Fibroblast of lung (primary cell): Measurements from ENCODE around the gene ATXN1. TPM values are rescaled to one million over a fixed set of nuclear protein-coding genes. Genes with fewer than 3 reads are reported as not detected.
"Not testable (repeated sequence)": the region's sequence is repeated elsewhere in the genome, so short reads cannot be mapped to it uniquely, and the experiment has no call there.

Experiments used
- DNase-seq, 2 donors: peaks; one replicate each; pipeline versions ENCODE4 v3.0.0 to v3.0.0-alpha.2; 2010; ENCODE audit warnings: low read depth in 2 of 2
- H2AFZ ChIP-seq: 2 replicates; pipeline ENCODE4 v1.5.1; 2012; ENCODE audit warnings: low read length, control low read depth, inconsistent platforms
- H3K27ac ChIP-seq: 2 replicates; pipeline ENCODE4 v1.5.1; 2011; ENCODE audit warnings: low read length, control low read depth; ENCODE audit not compliant: insufficient read depth
- H3K27me3 ChIP-seq: 2 replicates; pipeline ENCODE4 v1.5.1; 2011; ENCODE audit warnings: mild to moderate bottlenecking, low read length; ENCODE audit not compliant: control insufficient read depth, insufficient read depth
- H3K36me3 ChIP-seq: 2 replicates; pipeline ENCODE4 v1.5.1; 2011; ENCODE audit warnings: low read length; ENCODE audit not compliant: control insufficient read depth, insufficient read depth
- H3K4me1 ChIP-seq: 2 replicates; pipeline ENCODE4 v1.5.1; 2011; ENCODE audit warnings: low read length; ENCODE audit not compliant: control insufficient read depth, insufficient read depth; ENCODE audit errors: extremely low read depth
- H3K4me2 ChIP-seq: 2 replicates; pipeline ENCODE4 v1.5.1; 2011; ENCODE audit warnings: low read length, control low read depth; ENCODE audit not compliant: insufficient read depth; ENCODE audit errors: extremely low read depth
- H3K4me3 ChIP-seq, 4 experiments: fragments of 200-600 bp in 1 of 4; sonication (generic) in 1 of 4; replicated peaks in 1 of 4; 2 replicates each; pipeline ENCODE4 v1.5.1; 2011 to 2016; ENCODE audit warnings: low read length in 4 of 4, low read depth in 3 of 4, mild to moderate bottlenecking in 3 of 4, control low read depth in 2 of 4, inconsistent platforms in 1 of 4, mixed read lengths in 1 of 4; ENCODE audit not compliant: insufficient read depth in 1 of 4; ENCODE audit errors: control extremely low read depth in 1 of 4
- H3K79me2 ChIP-seq: 2 replicates; pipeline ENCODE4 v1.5.1; 2012; ENCODE audit warnings: mild to moderate bottlenecking, low read length, inconsistent platforms; ENCODE audit not compliant: control insufficient read depth, insufficient read depth
- H3K9ac ChIP-seq: 2 replicates; pipeline ENCODE4 v1.5.1; 2011; ENCODE audit warnings: mild to moderate bottlenecking, low read length, control low read depth; ENCODE audit not compliant: insufficient read depth
- H3K9me3 ChIP-seq: 2 replicates; pipeline ENCODE4 v1.5.1; 2012; ENCODE audit warnings: low read depth, low read length; ENCODE audit not compliant: control insufficient read depth, insufficient read depth
- H4K20me1 ChIP-seq: 2 replicates; pipeline ENCODE4 v1.5.1; 2011; ENCODE audit warnings: low read length; ENCODE audit not compliant: control insufficient read depth, insufficient read depth; ENCODE audit errors: extremely low read depth
- EZH2 ChIP-seq: IDR thresholded peaks from 2 replicates; pipeline ENCODE4 v1.5.1; 2012; ENCODE audit warnings: low read length, control low read depth, mild to moderate bottlenecking; ENCODE audit errors: missing control alignments
- polyA plus RNA-seq, 2 donors: library from polyadenylated mRNA; depleted of rRNA in 1 of 2; stranded (reverse) in 1 of 2; unstranded in 1 of 2; fragments of >200 nt; gene quantifications; 2 replicates each; pipeline ENCODE4 v1.2.1, GENCODE V29; 2011 to 2012; ENCODE audit warnings: missing spikeins in 1 of 2
- total RNA-seq: library from RNA; depleted of rRNA; stranded (reverse); fragments of >200 nt; gene quantifications from 2 replicates; pipeline ENCODE4 v1.2.1, GENCODE V29; 2014
- TF ChIP-seq, protein P1 (sequence below), 2 donors: IDR thresholded peaks in 1 of 2; conservative IDR thresholded peaks in 1 of 2; 1 replicate in 1 of 2; 2 replicates in 1 of 2; pipeline ENCODE4 v1.5.1; 2011 to 2012; ENCODE audit warnings: low read length in 2 of 2, control low read depth in 1 of 2, inconsistent platforms in 1 of 2, low read depth in 1 of 2, mild to moderate bottlenecking in 1 of 2

Gene ATXN1
- total and polyA plus RNA-seq, 2 donors (not counting 1 experiment from before 2014, with no cell fraction given): 15.8 to 40.5 TPM

DNA sequence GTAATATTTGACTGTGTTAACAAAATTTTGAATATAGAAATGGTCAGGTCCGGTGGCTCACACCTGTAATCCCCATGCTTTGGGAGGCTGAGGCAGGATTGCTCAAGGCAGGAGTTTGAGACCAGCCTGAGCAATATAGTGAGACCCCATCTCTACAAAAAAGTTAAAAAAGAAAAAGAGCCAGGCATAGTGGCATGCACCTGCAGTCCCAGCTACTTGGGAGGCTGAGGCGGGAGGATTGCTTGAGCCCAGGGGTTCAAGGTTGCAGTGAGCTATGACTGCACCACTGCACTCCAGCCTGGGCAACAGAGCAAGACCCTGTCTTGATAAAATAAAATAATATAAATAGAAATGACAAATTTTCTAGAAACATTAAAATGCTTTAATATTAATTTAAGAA is 147.8 kb downstream of the ATXN1 start:
- DNase-seq: not testable (repeated sequence)

DNA sequence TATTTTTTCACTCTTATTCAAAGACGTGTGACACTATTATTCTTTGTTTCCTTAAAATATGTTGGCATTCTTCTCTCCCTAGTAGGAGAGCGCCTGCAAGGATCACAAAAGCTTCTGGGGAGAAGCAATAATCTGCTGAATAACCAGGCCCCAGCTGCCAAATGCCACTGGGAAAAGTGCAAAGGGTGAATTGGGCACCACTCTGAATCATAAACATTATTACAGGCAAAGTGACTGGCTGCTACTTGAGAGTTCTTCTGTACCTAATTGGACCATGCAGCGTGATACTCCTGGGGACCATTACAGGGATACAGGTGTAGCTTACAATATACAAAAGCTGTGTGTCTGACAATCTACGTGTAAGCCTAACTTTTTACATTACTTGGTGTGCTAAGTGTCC is 152.8 kb downstream of the ATXN1 start:
- H3K27ac ChIP-seq: no peak overlapping the region
- no peaks in the 10 kb centered on the region for H3K4me1 ChIP-seq
- H3K36me3 ChIP-seq: no peaks in the 10 kb centered on the region
- no peak overlapping the region for H3K4me3 ChIP-seq
- H3K79me2 ChIP-seq: no peaks in the 10 kb centered on the region
- no peaks in the 10 kb centered on the region for H4K20me1 ChIP-seq
- no peak overlapping the region for H3K4me2 ChIP-seq
- H2AFZ ChIP-seq: no peak overlapping the region
- H3K9me3 ChIP-seq: no peaks in the 10 kb centered on the region
- no peak overlapping the region for H3K9ac ChIP-seq
- no peaks in the 10 kb centered on the region for H3K27me3 ChIP-seq
- no peak for TF ChIP-seq EZH2
- TF ChIP-seq, protein P1, sequence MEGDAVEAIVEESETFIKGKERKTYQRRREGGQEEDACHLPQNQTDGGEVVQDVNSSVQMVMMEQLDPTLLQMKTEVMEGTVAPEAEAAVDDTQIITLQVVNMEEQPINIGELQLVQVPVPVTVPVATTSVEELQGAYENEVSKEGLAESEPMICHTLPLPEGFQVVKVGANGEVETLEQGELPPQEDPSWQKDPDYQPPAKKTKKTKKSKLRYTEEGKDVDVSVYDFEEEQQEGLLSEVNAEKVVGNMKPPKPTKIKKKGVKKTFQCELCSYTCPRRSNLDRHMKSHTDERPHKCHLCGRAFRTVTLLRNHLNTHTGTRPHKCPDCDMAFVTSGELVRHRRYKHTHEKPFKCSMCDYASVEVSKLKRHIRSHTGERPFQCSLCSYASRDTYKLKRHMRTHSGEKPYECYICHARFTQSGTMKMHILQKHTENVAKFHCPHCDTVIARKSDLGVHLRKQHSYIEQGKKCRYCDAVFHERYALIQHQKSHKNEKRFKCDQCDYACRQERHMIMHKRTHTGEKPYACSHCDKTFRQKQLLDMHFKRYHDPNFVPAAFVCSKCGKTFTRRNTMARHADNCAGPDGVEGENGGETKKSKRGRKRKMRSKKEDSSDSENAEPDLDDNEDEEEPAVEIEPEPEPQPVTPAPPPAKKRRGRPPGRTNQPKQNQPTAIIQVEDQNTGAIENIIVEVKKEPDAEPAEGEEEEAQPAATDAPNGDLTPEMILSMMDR (conservative IDR thresholded peaks at IDR 0.05 in 1 of 2, IDR thresholded peaks at IDR 0.05 in 1 of 2; ENCODE audit: low read depth in 1 of 2, low read length in 2 of 2): no peak
- DNase-seq: no peak

More for the DNA sequence above, 147.8 kb downstream of the ATXN1 start:
- H3K9ac ChIP-seq, H3K79me2 ChIP-seq, H3K9me3 ChIP-seq, H2AFZ ChIP-seq, H3K36me3 ChIP-seq, H4K20me1 ChIP-seq, H3K4me3 ChIP-seq, H3K27ac ChIP-seq, H3K27me3 ChIP-seq, H3K4me1 ChIP-seq, H3K4me2 ChIP-seq: not testable (repeated sequence)

DNA sequence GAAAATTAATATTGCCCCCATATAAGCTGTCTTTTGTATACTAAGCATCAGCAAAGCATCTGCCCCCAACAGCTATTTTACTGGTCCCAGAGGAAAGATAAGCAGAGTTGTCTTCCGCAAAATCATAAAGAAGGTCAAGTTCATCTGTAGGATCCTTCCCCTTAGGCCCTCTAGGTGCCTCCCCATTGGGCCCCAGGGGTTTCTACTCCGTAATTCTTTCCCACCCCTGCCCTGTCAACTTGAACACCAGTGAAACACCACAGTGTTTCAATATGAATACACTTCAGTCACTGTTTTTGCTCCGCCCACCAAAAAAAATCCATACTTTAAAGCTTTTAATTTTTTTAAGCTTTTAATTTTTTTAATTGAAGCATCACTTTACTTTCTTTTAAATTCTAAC is 159.2 kb downstream of the ATXN1 start:
- Histone ChIP-seq H3K27ac (no peak overlapping the region), H3K4me1 (no peaks in the 10 kb centered on the region), H3K9me3 (no peaks in the 10 kb centered on the region), H3K4me3 (no peak overlapping the region), H2AFZ (no peak overlapping the region), H3K4me2 (no peak overlapping the region), H3K79me2 (no peaks in the 10 kb centered on the region), H3K27me3 (no peaks in the 10 kb centered on the region), H3K9ac (no peak overlapping the region), H3K36me3 (no peaks in the 10 kb centered on the region), H4K20me1 (no peaks in the 10 kb centered on the region)
- TF ChIP-seq, protein P1 (conservative IDR thresholded peaks at IDR 0.05 in 1 of 2, IDR thresholded peaks at IDR 0.05 in 1 of 2; ENCODE audit: low read depth in 1 of 2, low read length in 2 of 2): no peak
- no peak for TF ChIP-seq EZH2
- no peak for DNase-seq
